HG03060 (cell line): Measurements from ENCODE around the gene SYCN.
"Not testable (repeated sequence)": the region's sequence is repeated elsewhere in the genome, so short reads cannot be mapped to it uniquely, and the experiment has no call there.

ENCODE experiments used
- ATAC-seq: cut with Tn5 transposase; IDR thresholded peaks from one replicate; pipeline ENCODE4 v1.9.1; 2021; ENCODE audit warnings: low read depth, moderate number of reproducible peaks; ENCODE audit not compliant: unreplicated experiment

The SYCN gene

GRCh38 chr19:39203372-39204341, at the start of gene SYCN:
SYCN (minus strand) TSS chr19:39204263; CDS start chr19:39204254, 9 bp downstream.
- ATAC-seq = no peak

- no peak for ATAC-seq
Measured at GRCh38 chr19:39253374-39254149, 49.5 kb upstream of the SYCN start.

- no peak for ATAC-seq
Measured at GRCh38 chr19:39252458-39252857, 48.4 kb upstream of the SYCN start.

GRCh38 chr19:39251846-39252245, 47.8 kb upstream of the SYCN start:
- no peak for ATAC-seq

GRCh38 chr19:39251081-39251480, 47.0 kb upstream of the SYCN start:
- ATAC-seq = no peak

GRCh38 chr19:39248806-39249205, 44.7 kb upstream of the SYCN start, which contains the start of gene IFNL4:
IFNL4 (minus strand) TSS chr19:39248856.
- ATAC-seq = no peak

GRCh38 chr19:39247701-39248664, 43.9 kb upstream of the SYCN start:
- ATAC-seq = no peak

- ATAC-seq = no peak
Measured at GRCh38 chr19:39246951-39247669, 43.0 kb upstream of the SYCN start.

GRCh38 chr19:39245166-39245565, 41.1 kb upstream of the SYCN start:
- not testable (repeated sequence) for ATAC-seq

- not testable (repeated sequence) for ATAC-seq
Measured at GRCh38 chr19:39244410-39245100, 40.5 kb upstream of the SYCN start, which contains the start of gene IFNL3. IFNL3 (minus strand) TSS chr19:39245006; CDS start chr19:39244967, 39 bp downstream.

GRCh38 chr19:39243741-39244140, 39.7 kb upstream of the SYCN start:
- not testable (repeated sequence) for ATAC-seq

- ATAC-seq = no peak
Measured at GRCh38 chr19:39240421-39240820, 36.4 kb upstream of the SYCN start.

- no peak for ATAC-seq
Measured at GRCh38 chr19:39238944-39239343, 34.9 kb upstream of the SYCN start.

GRCh38 chr19:39238209-39238608, 34.1 kb upstream of the SYCN start:
- no peak for ATAC-seq

GRCh38 chr19:39237200-39238184, 33.4 kb upstream of the SYCN start:
- ATAC-seq = no peak

GRCh38 chr19:39236527-39236926, 32.5 kb upstream of the SYCN start:
- ATAC-seq = no peak

GRCh38 chr19:39232708-39233107, 28.6 kb upstream of the SYCN start:
- ATAC-seq = no peak
